OCI-M2 (cell line): ENCODE results near the gene TNP2.

Source experiments
- DNase-seq: peaks from one replicate; lab custom pipeline; 2025; ENCODE audit not compliant: unreplicated experiment; lab: John Stamatoyannopoulos, UW

TNP2 gene

GRCh38 chr16:11278681-11279628, 9.8 kb upstream of the TNP2 start:
- no peak for DNase-seq

GRCh38 chr16:11277607-11278337, 8.6 kb upstream of the TNP2 start:
- no peak for DNase-seq

- DNase-seq: no peak
Observed at GRCh38 chr16:11276896-11277593, 7.9 kb upstream of the TNP2 start.

- no peak for DNase-seq
Observed at GRCh38 chr16:11276143-11276895, 7.2 kb upstream of the TNP2 start, which contains the start of gene PRM2. Gene PRM2, minus strand, starts transcription at chr16:11276480. Its CDS starts 110 bp downstream, at chr16:11276370.

- DNase-seq: no peak
Observed at GRCh38 chr16:11274964-11275363, 5.8 kb upstream of the TNP2 start.

- DNase-seq: no peak
Observed at GRCh38 chr16:11273721-11274324, 4.7 kb upstream of the TNP2 start.

GRCh38 chr16:11272921-11273720, 4.0 kb upstream of the TNP2 start, which contains the start of gene PRM3:
Gene PRM3, minus strand, starts transcription at chr16:11273629. Its CDS starts 34 bp downstream, at chr16:11273595.
- DNase-seq: no peak

- DNase-seq: no peak
Observed at GRCh38 chr16:11272484-11272883, 3.4 kb upstream of the TNP2 start.

- DNase-seq: no peak
Observed at GRCh38 chr16:11271610-11272009, 2.5 kb upstream of the TNP2 start.

- DNase-seq: no peak
Observed at GRCh38 chr16:11270602-11271162, 1.6 kb upstream of the TNP2 start.

- DNase-seq: no peak
Observed at GRCh38 chr16:11265124-11265523, 4.0 kb downstream of the TNP2 start.

GRCh38 chr16:11264155-11264832, 4.8 kb downstream of the TNP2 start:
- DNase-seq: no peak

- no peak for DNase-seq
Observed at GRCh38 chr16:11263737-11264136, 5.4 kb downstream of the TNP2 start.

- no peak for DNase-seq
Observed at GRCh38 chr16:11262915-11263314, 6.2 kb downstream of the TNP2 start.

- DNase-seq: no peak
Observed at GRCh38 chr16:11260596-11260966, 8.5 kb downstream of the TNP2 start.

GRCh38 chr16:11259655-11260595, 9.2 kb downstream of the TNP2 start:
- no peak for DNase-seq
